Measurements from ENCODE around the gene KLF4.

DNA sequence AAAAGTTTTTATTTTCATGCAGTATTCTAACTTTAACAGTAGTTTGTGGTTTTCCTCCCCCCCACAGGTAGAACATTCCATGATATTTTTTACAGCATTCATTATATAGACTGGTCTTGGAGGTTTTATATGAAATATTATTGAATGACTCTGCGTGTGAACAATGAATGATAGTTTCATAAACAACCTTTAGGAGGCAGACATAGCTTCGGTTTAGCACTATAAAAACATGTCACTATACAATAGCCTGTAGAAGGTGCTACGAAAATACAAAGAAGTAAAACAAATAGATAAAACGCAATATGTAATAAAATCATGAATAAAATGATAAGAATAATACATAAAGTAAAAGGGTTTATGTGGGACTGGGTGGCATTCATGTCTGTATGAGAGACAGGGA is 8.5 kb downstream of the KLF4 start:
- TF ChIP-seq POLR2A (IDR thresholded peaks at IDR 0.05), result no peak
- no peak for TF ChIP-seq CTCF (IDR thresholded peaks at IDR 0.05)
